NOMO-1 (cell line): Measurements from ENCODE around the gene IVNS1ABP.
"Not testable (repeated sequence)": the region's sequence is repeated elsewhere in the genome, so short reads cannot be mapped to it uniquely, and the experiment has no call there.

Source experiments
- DNase-seq, 2 experiments: peaks; one replicate each; lab custom pipeline; 2025; ENCODE audit not compliant: unreplicated experiment in 2 of 2; lab: John Stamatoyannopoulos, UW

Gene IVNS1ABP

DNA sequence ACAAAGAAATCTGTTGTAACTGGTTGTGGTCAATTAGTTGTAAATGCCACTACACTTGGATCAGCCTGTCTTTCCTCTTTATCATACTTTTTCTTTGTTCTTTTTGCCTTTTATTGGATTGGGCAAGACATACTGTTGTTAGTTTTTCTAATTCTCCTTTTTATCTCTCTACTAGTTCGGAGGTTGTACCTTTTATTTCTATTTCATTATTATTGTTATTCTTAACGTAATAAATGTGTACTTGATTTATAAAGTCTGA, 59.2 kb downstream of the IVNS1ABP start:
- no peak for DNase-seq

DNA sequence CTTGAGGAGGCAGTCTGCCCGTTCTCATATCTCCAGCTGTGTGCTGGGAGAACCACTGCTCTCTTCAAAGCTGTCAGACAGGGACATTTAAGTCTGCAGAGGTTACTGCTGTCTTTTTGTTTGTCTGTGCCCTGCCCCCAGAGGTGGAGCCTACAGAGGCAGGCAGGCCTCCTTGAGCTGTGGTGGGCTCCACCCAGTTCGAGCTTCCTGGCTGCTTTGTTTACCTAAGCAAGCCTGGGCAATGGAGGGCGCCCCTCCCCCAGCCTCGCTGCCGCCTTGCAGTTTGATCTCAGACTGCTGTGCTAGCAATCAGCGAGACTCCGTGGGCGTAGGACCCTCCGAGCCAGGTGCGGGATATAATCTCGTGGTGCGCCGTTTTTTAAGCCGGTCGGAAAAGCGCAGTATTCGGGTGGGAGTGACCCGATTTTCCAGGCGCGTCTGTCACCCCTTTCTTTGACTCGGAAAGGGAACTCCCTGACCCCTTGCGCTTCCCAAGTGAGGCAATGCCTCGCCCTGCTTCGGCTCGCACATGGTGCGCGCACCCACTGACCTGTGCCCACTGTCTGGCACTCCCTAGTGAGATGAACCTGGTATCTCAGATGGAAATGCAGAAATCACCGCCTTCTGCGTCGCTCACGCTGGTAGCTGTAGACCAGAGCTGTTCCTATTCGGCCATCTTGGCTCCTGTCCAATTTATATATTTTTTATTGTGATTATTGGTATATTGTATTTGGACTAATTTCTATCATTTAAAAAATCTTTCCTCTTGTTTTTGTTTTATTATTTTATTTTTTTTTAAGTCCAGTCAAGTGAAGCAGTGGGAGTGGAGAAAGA, 59.7 kb downstream of the IVNS1ABP start:
- DNase-seq: not testable (repeated sequence)

DNA sequence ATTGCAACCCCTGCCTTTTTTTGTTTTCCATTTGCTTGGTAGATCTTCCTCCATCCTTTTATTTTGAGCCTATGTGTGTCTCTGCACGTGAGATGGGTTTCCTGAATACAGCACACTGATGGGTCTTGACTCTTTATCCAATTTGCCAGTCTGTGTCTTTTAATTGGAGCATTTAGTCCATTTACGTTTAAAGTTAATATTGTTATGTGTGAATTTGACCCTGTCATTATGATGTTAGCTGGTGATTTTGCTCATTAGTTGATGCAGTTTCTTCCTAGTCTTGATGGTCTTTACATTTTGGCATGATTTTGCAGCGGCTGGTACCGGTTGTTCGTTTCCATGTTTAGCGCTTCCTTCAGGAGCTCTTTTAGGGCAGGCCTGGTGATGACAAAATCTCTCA, 61.4 kb downstream of the IVNS1ABP start:
- DNase-seq: not testable (repeated sequence)

- not testable (repeated sequence) for DNase-seq
Observed at GRCh38 chr1:185252404-185252803, 64.6 kb downstream of the IVNS1ABP start.

GRCh38 chr1:185251928-185252327, 65.1 kb downstream of the IVNS1ABP start:
- not testable (repeated sequence) for DNase-seq

DNA sequence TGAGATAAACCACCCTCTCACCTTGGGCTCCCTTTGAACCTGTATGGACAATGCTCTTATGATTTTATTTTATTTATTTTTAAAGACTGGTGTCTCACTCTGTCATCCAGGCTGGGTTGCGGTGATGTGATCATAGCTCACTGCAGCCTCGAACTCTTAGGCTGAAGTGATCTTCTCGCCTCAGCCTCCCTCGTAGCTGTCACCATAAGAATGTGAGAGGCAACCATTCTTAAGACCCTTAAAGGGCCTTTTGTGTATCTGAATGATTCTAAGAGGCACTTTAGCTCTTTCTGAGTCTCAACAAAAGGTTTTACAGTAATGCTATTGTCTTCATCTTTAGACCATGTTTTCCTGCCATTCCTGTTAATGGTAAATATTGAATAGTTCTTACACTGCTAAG, 67.0 kb downstream of the IVNS1ABP start:
- DNase-seq: no peak

DNA sequence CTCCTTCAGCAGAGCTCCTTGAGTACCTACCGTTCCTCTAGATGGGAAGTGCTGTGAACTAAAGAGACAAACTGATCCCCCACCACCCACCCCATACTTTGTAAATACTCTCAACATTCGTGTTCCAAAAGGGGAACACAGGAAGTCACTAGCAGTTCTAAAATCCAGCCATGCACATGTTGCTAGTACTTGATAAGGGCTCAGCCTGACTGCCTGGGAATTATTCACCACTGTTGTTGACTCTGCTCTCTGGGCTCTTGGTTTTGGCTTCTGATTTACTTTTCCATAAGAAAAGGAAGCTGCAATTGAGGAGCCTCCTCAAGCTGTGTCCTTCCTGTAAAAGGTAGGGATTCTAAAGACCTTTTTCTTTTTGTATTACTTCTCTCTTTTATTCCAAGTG, 67.5 kb downstream of the IVNS1ABP start:
- no peak for DNase-seq
